ENCODE data around the gene USP36.

The USP36 gene

DNA sequence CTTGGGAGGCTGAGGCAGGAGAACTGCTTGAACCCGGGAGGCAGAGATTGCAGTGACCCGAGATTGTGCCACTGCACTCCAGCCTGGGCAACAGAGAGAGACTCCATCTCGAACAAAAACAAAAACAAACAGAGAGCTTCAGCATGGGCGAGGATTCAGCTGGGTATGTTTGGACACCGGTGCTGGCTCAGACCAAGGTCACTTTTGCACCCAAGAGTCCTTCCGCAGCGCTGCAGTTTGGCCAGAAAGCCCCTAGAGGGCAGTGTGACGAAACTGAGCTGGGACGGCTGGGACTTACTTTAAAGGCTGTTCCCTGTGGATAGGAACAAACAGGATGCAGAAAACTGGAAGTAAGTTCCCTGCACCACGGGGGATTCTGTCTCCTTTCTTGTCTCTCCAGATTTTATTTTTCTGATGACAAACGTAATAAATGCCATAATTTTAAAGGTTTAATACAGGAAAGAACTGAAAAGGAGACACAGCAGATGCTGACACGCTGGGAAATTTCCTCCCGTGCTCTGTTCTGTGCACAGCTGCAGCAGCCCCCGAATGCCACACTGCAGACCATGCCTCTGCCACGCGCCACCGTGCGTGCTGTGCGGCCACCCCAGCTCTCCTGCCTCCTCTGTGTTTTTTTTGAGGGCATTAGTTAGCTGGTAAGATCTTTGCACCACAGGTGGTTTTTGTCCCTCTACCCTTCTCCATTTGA is 25.2 kb upstream of the USP36 start:
- peaks cover 12% of the 10 kb centered on the region for H3K4me1 ChIP-seq (ENCODE audit: control insufficient read depth, insufficient read depth, low read length)
- H3K27me3 ChIP-seq (ENCODE audit: control insufficient read depth, insufficient read depth, low read length) = no peaks in the 10 kb centered on the region
- H3K36me3 ChIP-seq (ENCODE audit: control insufficient read depth, insufficient read depth, low read length) = peaks cover 10% of the 10 kb centered on the region
- H3K27ac ChIP-seq (ENCODE audit: low read depth, low read length) = no peak overlapping the region
- no peak overlapping the region for H3K9ac ChIP-seq (ENCODE audit: low read length)
- no peak overlapping the region for H3K4me3 ChIP-seq (ENCODE audit: low read length)

DNA sequence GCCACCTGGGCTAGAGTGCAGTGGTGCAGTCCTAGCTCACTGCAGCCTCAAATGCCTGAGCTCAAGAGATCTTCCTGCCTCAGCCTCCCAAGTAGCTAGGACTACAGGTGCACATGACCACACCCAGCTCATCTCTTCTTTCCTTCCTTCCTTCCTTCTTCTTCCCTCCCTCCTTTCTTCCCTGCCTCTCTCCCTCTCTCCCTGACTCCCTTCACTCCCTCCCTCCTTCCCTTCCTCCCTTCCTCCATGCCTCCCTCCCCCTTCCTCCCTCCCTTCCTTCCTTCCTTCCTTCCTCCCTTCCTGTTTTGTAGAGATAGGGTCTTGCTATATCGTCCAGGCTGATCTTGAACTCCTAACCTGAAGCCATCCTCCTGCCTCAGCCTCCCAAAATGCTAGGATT is 23.5 kb upstream of the USP36 start:
- Histone ChIP-seq H3K9ac (ENCODE audit: low read length) (no peak overlapping the region), H3K36me3 (ENCODE audit: control insufficient read depth, insufficient read depth, low read length) (peaks cover 12% of the 10 kb centered on the region), H3K27me3 (ENCODE audit: control insufficient read depth, insufficient read depth, low read length) (no peaks in the 10 kb centered on the region), H3K4me3 (ENCODE audit: low read length) (no peak overlapping the region), H3K27ac (ENCODE audit: low read depth, low read length) (no peak overlapping the region), H3K4me1 (ENCODE audit: control insufficient read depth, insufficient read depth, low read length) (peaks cover 12% of the 10 kb centered on the region)

DNA sequence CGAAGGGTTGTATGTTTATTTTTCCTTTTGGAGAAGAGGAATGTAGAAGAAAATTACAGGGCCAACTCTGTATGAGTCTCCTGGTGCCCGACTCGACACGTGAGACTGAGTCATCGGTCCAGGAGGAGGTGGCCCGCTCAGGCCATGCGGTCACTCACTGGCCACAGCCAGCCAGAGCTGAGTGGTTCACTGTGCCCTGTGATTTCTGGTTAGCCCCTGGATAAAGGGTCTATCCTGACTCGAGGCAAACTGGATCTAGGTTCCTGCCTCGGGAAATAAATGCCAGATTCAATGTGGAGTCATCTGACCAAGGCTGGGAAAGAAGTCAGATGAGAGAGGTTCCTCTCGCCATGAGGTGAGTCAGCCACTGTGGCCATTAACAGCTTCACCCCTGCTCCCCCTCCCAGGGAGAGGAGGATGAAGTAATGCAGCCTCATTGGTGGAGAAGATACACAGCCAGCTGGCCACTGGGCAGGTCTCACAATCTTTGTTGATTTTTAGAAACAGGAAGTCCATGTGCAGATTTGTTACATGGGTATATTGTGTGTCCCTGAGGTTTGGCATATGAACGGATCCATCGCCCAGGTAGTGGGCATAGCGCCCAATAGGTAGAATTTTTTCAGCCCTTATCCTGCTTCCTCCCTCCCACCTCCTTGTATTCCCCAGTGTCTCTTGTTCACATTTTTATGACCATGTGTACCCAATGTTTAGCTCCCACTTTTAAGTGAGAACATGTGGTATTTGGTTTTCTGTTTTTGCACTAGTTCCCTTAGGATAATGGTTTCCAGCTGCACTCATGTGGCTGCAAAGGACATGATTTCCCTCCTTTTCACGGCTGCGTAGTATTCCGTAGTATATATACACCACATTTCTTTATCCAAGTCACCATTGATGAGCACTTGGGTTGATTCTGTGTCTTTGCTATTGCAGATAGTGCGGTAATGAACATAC is 21.7 kb upstream of the USP36 start:
- H3K36me3 ChIP-seq (ENCODE audit: control insufficient read depth, insufficient read depth, low read length) = peaks cover 12% of the 10 kb centered on the region
- H3K9ac ChIP-seq (ENCODE audit: low read length) = no peak overlapping the region
- peaks cover 12% of the 10 kb centered on the region for H3K4me1 ChIP-seq (ENCODE audit: control insufficient read depth, insufficient read depth, low read length)
- H3K4me3 ChIP-seq (ENCODE audit: low read length) = no peak overlapping the region
- no peaks in the 10 kb centered on the region for H3K27me3 ChIP-seq (ENCODE audit: control insufficient read depth, insufficient read depth, low read length)
- peak overlapping the region; percentile 81 for H3K27ac ChIP-seq (ENCODE audit: low read depth, low read length)

DNA sequence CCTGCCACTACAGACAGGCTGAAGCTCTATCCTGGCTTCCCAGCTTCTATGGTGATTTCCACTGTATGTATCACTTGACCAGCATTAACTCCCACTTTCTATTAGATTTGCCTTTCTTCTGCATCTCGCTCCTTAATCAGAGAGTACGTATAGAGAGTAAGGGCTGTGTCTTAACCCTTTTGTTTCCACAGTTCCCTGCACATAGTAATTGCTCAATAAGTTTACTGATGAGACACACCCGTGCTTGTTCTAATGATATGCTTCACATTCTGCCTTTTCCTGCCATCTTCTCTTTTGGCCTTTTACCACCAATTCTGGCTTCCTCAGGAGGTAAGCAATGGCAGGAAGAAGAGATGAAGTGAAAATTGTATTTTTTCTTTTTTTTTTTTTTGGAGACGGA is 20.6 kb upstream of the USP36 start:
- Histone ChIP-seq H3K27me3 (ENCODE audit: control insufficient read depth, insufficient read depth, low read length) (no peaks in the 10 kb centered on the region), H3K36me3 (ENCODE audit: control insufficient read depth, insufficient read depth, low read length) (peaks cover 15% of the 10 kb centered on the region), H3K4me3 (ENCODE audit: low read length) (no peak overlapping the region), H3K27ac (ENCODE audit: low read depth, low read length) (peak overlapping the region; percentile 81), H3K4me1 (ENCODE audit: control insufficient read depth, insufficient read depth, low read length) (peaks cover 12% of the 10 kb centered on the region), H3K9ac (ENCODE audit: low read length) (no peak overlapping the region)

DNA sequence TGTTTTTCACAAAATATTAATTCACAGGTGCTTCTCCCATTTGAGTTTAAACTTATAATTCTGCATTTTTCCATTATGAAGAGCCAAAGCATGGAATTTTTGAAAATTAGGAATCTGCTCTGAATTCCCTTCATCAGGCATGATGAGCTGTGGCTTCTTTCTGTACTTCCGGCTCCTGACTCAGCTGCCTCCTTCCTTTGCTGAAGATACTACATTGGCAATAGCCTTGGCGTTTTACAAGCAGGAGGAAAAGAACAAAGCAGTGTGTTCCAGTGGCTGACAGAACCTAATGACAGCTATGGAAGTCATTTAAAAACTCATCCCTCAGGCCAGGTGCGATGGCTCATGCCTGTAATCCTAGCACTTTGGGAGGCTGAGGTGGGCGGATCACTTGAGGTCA is 18.4 kb upstream of the USP36 start:
- peaks cover 16% of the 10 kb centered on the region for H3K36me3 ChIP-seq (ENCODE audit: control insufficient read depth, insufficient read depth, low read length)
- no peaks in the 10 kb centered on the region for H3K27me3 ChIP-seq (ENCODE audit: control insufficient read depth, insufficient read depth, low read length)
- no peak overlapping the region for H3K9ac ChIP-seq (ENCODE audit: low read length)
- H3K4me3 ChIP-seq (ENCODE audit: low read length) = no peak overlapping the region
- H3K4me1 ChIP-seq (ENCODE audit: control insufficient read depth, insufficient read depth, low read length) = peaks cover 8% of the 10 kb centered on the region
- no peak overlapping the region for H3K27ac ChIP-seq (ENCODE audit: low read depth, low read length)

DNA sequence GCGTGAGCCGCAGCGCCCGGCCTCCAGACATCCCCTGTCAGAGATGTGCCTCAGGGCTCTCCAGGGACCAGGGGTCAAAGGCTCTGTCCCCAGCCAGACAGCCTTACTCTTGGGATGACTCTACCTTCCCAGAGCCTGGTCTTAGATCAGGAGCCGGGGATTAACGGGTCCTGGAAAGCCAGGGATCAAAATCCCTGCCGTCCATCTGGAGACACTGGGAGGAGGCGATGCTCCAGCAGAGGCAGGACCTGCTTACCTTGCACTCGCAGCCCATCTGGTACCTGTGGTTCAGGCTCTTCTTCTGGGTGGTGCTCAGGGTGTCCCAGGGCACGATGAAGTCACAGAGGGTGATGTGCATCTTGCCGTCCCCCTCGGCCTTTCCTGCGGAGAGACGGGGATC is 16.7 kb upstream of the USP36 start:
- Histone ChIP-seq H3K27me3 (ENCODE audit: control insufficient read depth, insufficient read depth, low read length) (no peaks in the 10 kb centered on the region), H3K27ac (ENCODE audit: low read depth, low read length) (no peak overlapping the region), H3K36me3 (ENCODE audit: control insufficient read depth, insufficient read depth, low read length) (peaks cover 11% of the 10 kb centered on the region), H3K4me1 (ENCODE audit: control insufficient read depth, insufficient read depth, low read length) (peaks cover 7% of the 10 kb centered on the region), H3K4me3 (ENCODE audit: low read length) (no peak overlapping the region), H3K9ac (ENCODE audit: low read length) (no peak overlapping the region)

DNA sequence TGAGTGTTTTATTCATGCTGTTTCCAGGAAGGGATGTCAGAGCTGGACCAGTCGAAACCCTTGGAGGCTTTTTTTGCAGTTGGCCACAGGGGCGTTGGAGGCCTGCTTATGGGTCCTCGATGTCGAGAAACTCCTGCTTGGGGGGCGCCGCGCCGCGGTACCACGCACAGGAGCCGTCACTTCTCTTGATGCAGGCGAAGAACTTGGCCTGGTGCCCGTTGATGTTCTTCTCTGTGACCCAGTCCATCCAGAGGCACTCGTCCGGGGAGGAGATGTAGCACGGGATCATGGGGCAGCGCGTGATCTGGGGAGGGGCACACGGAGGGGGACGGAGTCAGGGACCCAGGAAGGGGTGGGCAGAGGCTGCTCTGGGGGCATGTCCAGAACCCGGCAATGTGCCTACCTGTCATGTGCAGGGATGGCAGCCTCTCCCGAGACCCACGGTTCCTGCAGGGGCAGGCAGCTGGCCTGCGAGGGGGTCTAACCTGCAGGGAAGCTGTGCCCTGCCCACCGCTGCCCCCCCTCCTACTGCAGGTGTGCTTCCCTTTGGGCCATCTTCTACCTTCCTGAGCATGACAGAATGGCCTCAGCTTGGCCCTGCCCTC is 15.0 kb upstream of the USP36 start:
- Histone ChIP-seq H3K36me3 (ENCODE audit: control insufficient read depth, insufficient read depth, low read length) (peaks cover 11% of the 10 kb centered on the region), H3K27ac (ENCODE audit: low read depth, low read length) (no peak overlapping the region), H3K27me3 (ENCODE audit: control insufficient read depth, insufficient read depth, low read length) (no peaks in the 10 kb centered on the region), H3K4me3 (ENCODE audit: low read length) (no peak overlapping the region), H3K9ac (ENCODE audit: low read length) (no peak overlapping the region), H3K4me1 (ENCODE audit: control insufficient read depth, insufficient read depth, low read length) (no peaks in the 10 kb centered on the region)

DNA sequence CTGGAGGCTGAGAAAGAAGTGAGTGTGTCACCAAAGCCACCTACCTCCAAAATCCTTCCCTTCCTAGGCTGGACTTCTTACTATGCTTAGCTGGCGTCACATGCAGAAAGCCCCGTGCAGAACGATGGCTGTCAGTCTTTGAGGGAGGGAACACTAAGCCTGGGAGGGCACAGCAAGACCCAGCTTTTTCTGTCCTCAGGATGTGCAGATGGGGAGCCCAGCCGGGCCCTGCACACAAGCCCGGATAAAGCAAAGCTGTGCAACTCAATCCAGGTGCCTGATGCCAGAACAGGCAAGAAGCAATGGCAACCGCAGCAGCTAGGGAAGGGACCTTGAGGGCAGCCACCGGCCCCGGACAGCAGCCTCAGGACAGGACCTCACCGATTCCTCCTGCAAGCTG is 13.9 kb upstream of the USP36 start:
- peaks cover 11% of the 10 kb centered on the region for H3K36me3 ChIP-seq (ENCODE audit: control insufficient read depth, insufficient read depth, low read length)
- no peak overlapping the region for H3K27ac ChIP-seq (ENCODE audit: low read depth, low read length)
- H3K9ac ChIP-seq (ENCODE audit: low read length) = no peak overlapping the region
- H3K4me3 ChIP-seq (ENCODE audit: low read length) = no peak overlapping the region
- H3K27me3 ChIP-seq (ENCODE audit: control insufficient read depth, insufficient read depth, low read length) = no peaks in the 10 kb centered on the region
- no peaks in the 10 kb centered on the region for H3K4me1 ChIP-seq (ENCODE audit: control insufficient read depth, insufficient read depth, low read length)

DNA sequence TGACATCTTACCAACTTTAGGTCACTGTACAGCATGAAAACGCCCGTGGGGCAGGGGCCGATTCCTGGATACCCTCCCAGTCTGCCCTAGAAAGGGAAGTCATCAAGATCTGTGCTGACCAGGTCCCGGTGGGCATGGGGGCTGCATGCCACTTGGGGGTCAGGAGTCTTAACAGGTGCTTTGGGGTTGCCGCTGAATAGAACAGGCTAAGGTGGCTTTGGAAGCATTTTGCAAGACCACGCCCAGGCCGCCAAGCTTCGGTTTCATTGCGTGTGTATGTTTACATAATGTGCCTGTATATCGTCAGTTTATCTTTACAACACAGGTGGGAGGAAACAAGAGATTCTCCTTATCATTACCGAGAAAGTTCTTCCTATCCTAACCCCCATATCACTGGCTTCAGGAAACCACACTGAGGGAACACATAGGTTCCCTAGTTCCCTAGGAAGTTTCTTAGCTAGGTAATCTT is 13.3 kb upstream of the USP36 start:
- H3K27me3 ChIP-seq (ENCODE audit: control insufficient read depth, insufficient read depth, low read length) = no peaks in the 10 kb centered on the region
- H3K4me3 ChIP-seq (ENCODE audit: low read length) = no peak overlapping the region
- no peaks in the 10 kb centered on the region for H3K4me1 ChIP-seq (ENCODE audit: control insufficient read depth, insufficient read depth, low read length)
- H3K36me3 ChIP-seq (ENCODE audit: control insufficient read depth, insufficient read depth, low read length) = peaks cover 9% of the 10 kb centered on the region
- no peak overlapping the region for H3K27ac ChIP-seq (ENCODE audit: low read depth, low read length)
- H3K9ac ChIP-seq (ENCODE audit: low read length) = no peak overlapping the region

DNA sequence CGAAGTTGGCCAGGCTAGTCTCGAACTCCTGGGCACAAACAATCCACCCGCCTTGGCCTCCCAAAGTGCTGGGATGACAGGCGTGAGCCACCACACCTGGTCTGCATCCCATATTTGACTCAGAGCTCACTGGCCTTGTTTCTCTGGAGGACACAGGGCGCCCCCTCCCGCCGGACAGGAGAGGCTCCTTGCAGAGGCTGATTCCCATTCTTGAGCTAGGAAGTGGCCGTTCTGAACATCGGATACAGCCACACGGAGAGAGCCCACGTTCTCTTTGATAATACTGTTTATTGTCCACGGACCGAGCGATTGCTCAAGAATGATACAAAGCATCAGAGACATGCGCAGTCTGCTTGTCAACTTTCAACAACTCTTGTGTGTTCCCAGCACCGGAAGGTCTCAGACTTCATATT is 12.1 kb upstream of the USP36 start:
- H3K4me3 ChIP-seq (ENCODE audit: low read length) = no peak overlapping the region
- peaks cover 9% of the 10 kb centered on the region for H3K36me3 ChIP-seq (ENCODE audit: control insufficient read depth, insufficient read depth, low read length)
- no peaks in the 10 kb centered on the region for H3K4me1 ChIP-seq (ENCODE audit: control insufficient read depth, insufficient read depth, low read length)
- no peak overlapping the region for H3K27ac ChIP-seq (ENCODE audit: low read depth, low read length)
- no peak overlapping the region for H3K9ac ChIP-seq (ENCODE audit: low read length)
- no peaks in the 10 kb centered on the region for H3K27me3 ChIP-seq (ENCODE audit: control insufficient read depth, insufficient read depth, low read length)

DNA sequence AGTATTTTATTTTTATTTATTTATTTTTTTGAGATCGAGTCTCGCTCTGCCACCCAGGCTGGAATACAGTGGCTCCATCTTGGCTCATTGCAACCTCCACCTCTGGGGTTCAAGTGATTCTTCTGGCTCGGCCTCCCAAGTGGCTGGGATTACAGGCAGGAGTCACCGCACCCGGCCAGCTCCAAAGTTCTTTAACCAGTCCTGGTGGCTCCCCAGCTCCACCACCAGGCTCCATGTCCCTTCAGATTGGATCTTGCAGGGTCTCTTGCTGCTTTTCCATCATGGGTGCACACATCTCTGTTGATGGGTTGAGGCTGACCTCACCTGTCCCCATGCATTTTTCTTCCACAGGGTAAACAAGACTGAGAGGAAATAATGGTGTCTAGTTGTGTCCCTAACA is 8.4 kb upstream of the USP36 start:
- no peak overlapping the region for H3K9ac ChIP-seq (ENCODE audit: low read length)
- H3K36me3 ChIP-seq (ENCODE audit: control insufficient read depth, insufficient read depth, low read length) = no peaks in the 10 kb centered on the region
- H3K4me1 ChIP-seq (ENCODE audit: control insufficient read depth, insufficient read depth, low read length) = no peaks in the 10 kb centered on the region
- H3K27me3 ChIP-seq (ENCODE audit: control insufficient read depth, insufficient read depth, low read length) = no peaks in the 10 kb centered on the region
- H3K4me3 ChIP-seq (ENCODE audit: low read length) = no peak overlapping the region
- H3K27ac ChIP-seq (ENCODE audit: low read depth, low read length) = no peak overlapping the region

DNA sequence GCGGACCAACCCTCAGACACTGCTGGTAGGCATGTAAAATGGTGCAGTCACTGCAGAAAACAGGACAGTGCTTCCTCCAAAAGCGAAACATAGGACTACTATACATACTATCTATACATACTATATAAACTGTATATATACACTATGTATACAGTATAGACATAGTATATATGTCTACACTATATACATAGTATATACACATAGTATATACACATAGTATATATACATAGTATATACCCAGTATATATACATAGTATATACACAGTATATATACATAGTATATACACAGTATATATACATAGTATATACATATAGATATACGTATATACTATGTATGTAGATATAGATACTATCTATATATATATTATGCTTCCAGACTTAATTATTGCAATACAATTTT is 6.4 kb upstream of the USP36 start:
- H3K4me3 ChIP-seq (ENCODE audit: low read length) = no peak overlapping the region
- H3K4me1 ChIP-seq (ENCODE audit: control insufficient read depth, insufficient read depth, low read length) = no peaks in the 10 kb centered on the region
- H3K27ac ChIP-seq (ENCODE audit: low read depth, low read length) = no peak overlapping the region
- no peaks in the 10 kb centered on the region for H3K36me3 ChIP-seq (ENCODE audit: control insufficient read depth, insufficient read depth, low read length)
- no peak overlapping the region for H3K9ac ChIP-seq (ENCODE audit: low read length)
- H3K27me3 ChIP-seq (ENCODE audit: control insufficient read depth, insufficient read depth, low read length) = no peaks in the 10 kb centered on the region
